ENCODE data around the gene CD4. TPM values are rescaled to one million over a fixed set of nuclear protein-coding genes. Genes with fewer than 3 reads are reported as not detected.

Gene CD4
- total RNA-seq, 1 donor from 2014 or later = 0.62 TPM

- peaks cover 24% of the 10 kb centered on the region for H3K36me3 Mint-ChIP-seq (ENCODE audit: unreplicated experiment)
- no peak overlapping the region for H3K27ac Mint-ChIP-seq (ENCODE audit: unreplicated experiment)
- H3K27me3 Mint-ChIP-seq (ENCODE audit: unreplicated experiment) = no peaks in the 10 kb centered on the region
- H3K9me3 Mint-ChIP-seq (ENCODE audit: unreplicated experiment) = no peaks in the 10 kb centered on the region
- H3K4me1 Mint-ChIP-seq (ENCODE audit: unreplicated experiment) = peaks cover 15% of the 10 kb centered on the region
- no peak for DNase-seq (ENCODE audit: extremely low spot score, unreplicated experiment)
- TF ChIP-seq CTCF (IDR thresholded peaks at IDR 0.05) = no peak
- H3K4me3 Mint-ChIP-seq (ENCODE audit: unreplicated experiment) = no peak overlapping the region
Measured at GRCh38 chr12:6846316-6846869, 57.1 kb downstream of the CD4 start.

- DNase-seq (ENCODE audit: extremely low spot score, unreplicated experiment) = no peak
- no peak overlapping the region for H3K4me3 Mint-ChIP-seq (ENCODE audit: unreplicated experiment)
- no peak for TF ChIP-seq CTCF (IDR thresholded peaks at IDR 0.05)
- H3K27ac Mint-ChIP-seq (ENCODE audit: unreplicated experiment) = no peak overlapping the region
- H3K36me3 Mint-ChIP-seq (ENCODE audit: unreplicated experiment) = peaks cover 24% of the 10 kb centered on the region
- peaks cover 17% of the 10 kb centered on the region for H3K4me1 Mint-ChIP-seq (ENCODE audit: unreplicated experiment)
- no peaks in the 10 kb centered on the region for H3K9me3 Mint-ChIP-seq (ENCODE audit: unreplicated experiment)
- H3K27me3 Mint-ChIP-seq (ENCODE audit: unreplicated experiment) = no peaks in the 10 kb centered on the region
Measured at GRCh38 chr12:6847676-6848075, 58.3 kb downstream of the CD4 start.

- no peaks in the 10 kb centered on the region for H3K9me3 Mint-ChIP-seq (ENCODE audit: unreplicated experiment)
- DNase-seq (ENCODE audit: extremely low spot score, unreplicated experiment) = no peak
- H3K27me3 Mint-ChIP-seq (ENCODE audit: unreplicated experiment) = no peaks in the 10 kb centered on the region
- no peak overlapping the region for H3K4me3 Mint-ChIP-seq (ENCODE audit: unreplicated experiment)
- peaks cover 22% of the 10 kb centered on the region for H3K36me3 Mint-ChIP-seq (ENCODE audit: unreplicated experiment)
- no peak for TF ChIP-seq CTCF (IDR thresholded peaks at IDR 0.05)
- H3K4me1 Mint-ChIP-seq (ENCODE audit: unreplicated experiment) = peaks cover 33% of the 10 kb centered on the region
- H3K27ac Mint-ChIP-seq (ENCODE audit: unreplicated experiment) = no peak overlapping the region
Measured at GRCh38 chr12:6849427-6849826, 60.1 kb downstream of the CD4 start.

- Mint-ChIP-seq H3K9me3 (ENCODE audit: unreplicated experiment) (no peaks in the 10 kb centered on the region), H3K4me1 (ENCODE audit: unreplicated experiment) (peaks cover 34% of the 10 kb centered on the region), H3K27ac (ENCODE audit: unreplicated experiment) (peak overlapping the region; percentile 70), H3K36me3 (ENCODE audit: unreplicated experiment) (peaks cover 15% of the 10 kb centered on the region), H3K4me3 (ENCODE audit: unreplicated experiment) (peak overlapping the region; percentile 61), H3K27me3 (ENCODE audit: unreplicated experiment) (no peaks in the 10 kb centered on the region)
- TF ChIP-seq CTCF (IDR thresholded peaks at IDR 0.05) = no peak
- no peak for DNase-seq (ENCODE audit: extremely low spot score, unreplicated experiment)
Measured at GRCh38 chr12:6849976-6850560, 60.7 kb downstream of the CD4 start.

GRCh38 chr12:6850796-6851152 lies 61.4 kb downstream of the CD4 start:
- Mint-ChIP-seq H3K36me3 (ENCODE audit: unreplicated experiment) (peaks cover 16% of the 10 kb centered on the region), H3K4me1 (ENCODE audit: unreplicated experiment) (peaks cover 34% of the 10 kb centered on the region), H3K27ac (ENCODE audit: unreplicated experiment) (peak overlapping the region; percentile 99), H3K9me3 (ENCODE audit: unreplicated experiment) (no peaks in the 10 kb centered on the region), H3K4me3 (ENCODE audit: unreplicated experiment) (peak overlapping the region; percentile 97), H3K27me3 (ENCODE audit: unreplicated experiment) (no peaks in the 10 kb centered on the region)
- TF ChIP-seq CTCF (IDR thresholded peaks at IDR 0.05) = no peak
- DNase-seq (ENCODE audit: extremely low spot score, unreplicated experiment) = no peak

Data from osteocyte (in vitro differentiated cells).